HG03103 (cell line): ENCODE results near the gene ARHGEF16.

ENCODE experiments used
- ATAC-seq: cut with Tn5 transposase; IDR thresholded peaks from one replicate; pipeline ENCODE4 v1.9.1; 2021; ENCODE audit warnings: low read depth; ENCODE audit not compliant: unreplicated experiment

ARHGEF16 gene

DNA sequence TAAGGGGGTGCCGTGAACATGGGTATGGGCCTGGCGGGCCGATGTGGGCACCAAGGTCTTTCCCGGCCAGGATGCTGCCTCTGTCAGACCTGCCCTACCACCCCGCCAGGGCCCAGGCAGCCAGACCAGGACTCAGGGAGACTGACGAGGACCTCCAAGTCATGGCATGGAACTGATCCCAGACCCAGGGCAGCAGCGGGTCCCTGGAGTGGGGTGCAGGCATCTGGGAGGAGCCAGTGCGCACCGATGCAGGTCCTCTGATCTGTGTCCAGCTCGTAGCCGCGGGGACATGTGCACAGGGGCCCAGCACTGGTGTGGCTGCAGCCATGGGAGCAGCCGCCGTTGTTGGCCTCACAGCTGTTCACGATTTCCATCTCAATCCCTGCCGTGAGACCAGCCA, 56.8 kb downstream of the ARHGEF16 start:
- no peak for ATAC-seq

DNA sequence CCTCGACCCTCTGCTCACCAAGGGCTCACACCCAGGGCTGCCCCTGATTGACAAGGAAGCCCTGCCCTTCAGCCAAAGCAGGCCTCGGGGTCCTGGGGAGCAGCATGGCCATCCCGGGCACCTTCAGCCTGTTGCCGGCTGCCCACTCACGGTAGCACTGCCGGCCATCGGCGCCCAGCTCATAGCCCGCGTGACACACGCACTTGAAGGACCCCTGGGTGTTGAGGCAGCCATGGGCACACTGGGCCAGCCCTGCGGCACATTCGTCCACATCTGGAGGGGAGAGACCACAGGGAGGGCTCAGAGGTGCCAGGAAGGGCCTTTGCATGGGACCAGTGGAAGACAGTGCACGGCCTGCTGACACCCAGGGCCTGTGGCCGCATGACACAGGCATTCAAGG, 57.4 kb downstream of the ARHGEF16 start:
- ATAC-seq = no peak

DNA sequence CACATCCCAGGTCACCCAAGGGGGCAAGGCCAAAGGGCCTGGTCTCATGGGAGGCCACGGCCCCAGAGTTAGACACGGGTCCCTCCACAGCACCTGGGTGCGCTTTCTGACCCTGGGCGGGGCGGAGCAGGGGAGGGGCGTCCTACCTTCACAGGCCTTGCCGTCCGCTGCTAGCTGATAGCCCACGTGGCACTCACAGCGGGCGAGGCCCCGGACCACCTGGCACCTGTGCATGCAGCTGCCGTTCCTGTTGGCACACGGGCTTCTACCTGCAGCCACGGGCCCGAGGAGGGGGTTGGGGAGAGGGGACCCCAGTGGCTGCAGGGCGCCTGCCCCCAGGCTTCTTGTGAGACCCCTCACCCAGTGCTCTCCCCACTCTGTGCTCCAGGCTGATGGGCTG, 59.9 kb downstream of the ARHGEF16 start:
- ATAC-seq = no peak

DNA sequence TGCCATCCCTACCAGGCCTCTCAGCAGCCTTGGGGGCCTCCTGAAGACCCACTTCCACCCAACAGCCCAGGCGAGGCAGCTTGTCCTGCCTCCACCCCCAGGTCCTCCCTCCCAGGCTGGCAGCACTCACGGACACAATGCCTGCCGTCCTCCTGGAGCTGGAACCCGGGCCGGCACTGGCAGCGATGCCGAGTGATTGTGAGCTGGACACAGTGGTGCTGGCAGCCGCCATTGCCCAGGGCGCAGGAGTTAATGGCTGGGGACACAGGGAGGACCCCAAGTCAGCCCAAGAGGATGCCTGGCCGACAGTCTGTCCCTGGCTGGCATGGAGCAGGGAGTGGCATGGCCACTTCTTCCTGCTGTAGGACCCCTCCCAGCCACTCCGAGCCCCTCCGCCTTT, 60.8 kb downstream of the ARHGEF16 start:
- ATAC-seq = no peak

DNA sequence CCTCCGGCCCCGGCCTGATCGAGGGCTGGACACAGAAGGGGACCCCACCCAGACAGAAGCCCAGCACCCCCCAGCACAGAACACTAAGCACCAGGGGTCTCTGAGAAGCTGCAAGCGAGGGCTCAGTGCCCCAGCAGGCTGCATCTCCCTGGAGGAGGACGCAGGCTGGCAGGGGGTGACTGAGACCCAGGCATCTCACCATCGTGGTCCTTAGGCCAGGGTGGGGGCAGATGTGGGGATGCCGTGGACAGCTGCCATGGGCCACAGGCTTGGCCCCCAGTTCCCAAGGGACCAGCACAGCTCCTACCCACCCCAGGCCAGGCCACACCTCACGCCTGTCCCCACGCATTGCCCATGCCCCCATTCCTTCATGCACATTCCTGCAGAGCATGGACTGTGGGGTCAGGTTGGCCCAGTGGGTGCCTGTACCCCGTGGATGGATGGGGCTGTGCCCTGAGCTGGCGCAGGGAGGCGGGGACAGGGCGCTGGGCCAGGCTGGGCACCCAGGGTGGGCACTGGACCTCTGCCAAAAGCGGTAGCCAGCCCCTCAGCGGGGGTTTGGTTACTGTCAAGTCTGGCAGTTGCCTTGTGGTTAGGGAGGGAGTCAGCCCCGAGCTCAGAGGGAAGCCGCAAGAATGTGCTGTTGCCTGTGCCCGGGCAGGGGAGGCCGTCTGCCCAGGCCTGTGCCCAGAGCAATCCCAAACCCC, 61.5 kb downstream of the ARHGEF16 start:
- ATAC-seq = no peak

DNA sequence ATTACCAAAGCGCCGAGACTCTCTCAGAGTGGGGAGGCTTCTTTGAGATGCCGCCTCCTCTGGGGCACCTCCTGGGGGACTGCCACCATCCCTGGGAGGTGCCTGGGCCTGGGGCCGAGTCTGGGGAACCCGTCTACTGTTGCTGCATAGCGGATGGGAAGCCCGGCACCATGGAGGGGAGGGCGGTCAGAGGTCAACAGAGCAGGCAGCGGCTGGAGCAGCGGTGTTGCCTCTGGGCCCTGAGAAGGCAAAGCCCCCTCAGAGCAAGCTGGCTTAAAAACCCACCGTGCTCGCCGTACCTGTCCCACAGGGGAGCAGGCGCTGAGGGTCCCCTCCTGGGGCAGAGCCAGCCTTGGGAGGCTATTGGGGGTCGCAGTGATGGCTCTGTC, 62.0 kb downstream of the ARHGEF16 start:
- ATAC-seq = no peak

DNA sequence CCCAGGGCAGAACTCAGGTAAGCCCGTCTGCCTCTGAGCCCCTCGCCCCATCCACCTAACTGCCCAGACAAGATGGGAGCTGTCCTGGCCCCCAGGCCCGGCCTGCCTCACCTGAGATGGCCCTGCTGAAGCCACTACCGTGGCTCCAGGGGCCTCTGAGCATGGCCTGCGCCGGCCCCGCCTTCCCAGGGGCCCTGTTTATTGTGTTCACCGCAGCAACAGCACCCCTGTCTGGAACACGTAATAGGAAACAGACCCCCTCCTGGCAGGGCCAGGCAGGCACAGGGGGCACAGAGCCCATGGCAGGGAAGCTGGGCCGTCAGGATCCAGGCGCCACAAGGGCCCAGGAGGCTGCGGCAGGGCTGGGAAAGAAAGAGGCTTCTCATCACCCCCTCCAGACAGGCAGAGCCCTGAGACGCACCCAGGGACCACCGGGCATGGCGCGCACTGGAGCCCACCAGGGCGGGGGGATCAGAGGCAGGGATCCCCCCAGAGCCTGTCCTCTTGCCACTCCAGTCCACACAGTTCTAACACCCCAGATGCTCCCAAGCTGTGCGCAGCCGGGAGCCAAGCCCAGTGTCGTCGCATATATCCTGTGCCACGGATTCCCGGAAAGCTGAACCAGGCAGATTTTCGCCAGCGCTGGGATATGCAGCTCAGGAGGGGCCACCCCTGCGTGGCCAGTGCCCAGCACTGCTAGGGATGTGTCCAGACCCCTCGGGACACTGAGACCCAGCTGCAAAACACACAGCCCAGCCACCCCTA, 62.6 kb downstream of the ARHGEF16 start:
- no peak for ATAC-seq

DNA sequence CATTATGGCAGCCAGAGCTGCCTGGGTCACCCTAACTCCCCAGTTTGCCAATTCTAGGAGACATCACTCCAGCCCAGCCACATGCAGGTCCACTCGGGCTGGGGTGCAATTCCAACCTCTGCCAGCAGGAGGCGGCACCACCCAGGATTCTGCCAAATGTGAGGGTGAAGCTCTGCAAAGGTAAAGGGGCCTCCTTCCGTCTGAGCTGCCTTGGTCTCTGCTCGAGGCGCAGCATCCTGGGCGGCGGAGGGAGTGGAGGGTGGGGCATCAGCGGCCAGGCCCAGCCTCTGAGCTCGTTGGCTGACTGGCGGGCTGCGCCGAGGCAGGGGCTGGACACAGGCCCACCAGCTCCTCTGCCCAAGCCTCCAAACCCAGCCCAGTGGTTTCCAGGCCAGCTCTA, 63.8 kb downstream of the ARHGEF16 start:
- ATAC-seq = no peak

DNA sequence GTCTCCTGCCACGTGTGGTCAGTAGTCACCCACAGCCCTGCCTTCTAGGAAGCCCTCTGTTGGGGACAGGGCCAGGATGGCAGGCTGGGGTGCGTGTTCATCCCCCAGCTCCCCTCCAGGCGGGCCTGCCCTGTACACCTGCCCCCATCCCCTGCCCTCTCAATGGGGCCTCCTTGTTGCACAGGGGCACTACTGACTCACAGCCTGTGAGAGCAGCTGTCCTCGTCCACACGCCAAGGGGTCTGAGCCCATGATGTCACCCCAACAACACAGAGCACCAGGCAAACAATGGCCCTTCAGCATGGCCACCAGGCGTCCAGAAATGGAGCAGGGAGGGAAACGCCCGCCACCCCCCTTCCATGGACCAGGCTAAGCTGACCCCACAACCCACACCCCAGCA, 64.3 kb downstream of the ARHGEF16 start:
- ATAC-seq = no peak

DNA sequence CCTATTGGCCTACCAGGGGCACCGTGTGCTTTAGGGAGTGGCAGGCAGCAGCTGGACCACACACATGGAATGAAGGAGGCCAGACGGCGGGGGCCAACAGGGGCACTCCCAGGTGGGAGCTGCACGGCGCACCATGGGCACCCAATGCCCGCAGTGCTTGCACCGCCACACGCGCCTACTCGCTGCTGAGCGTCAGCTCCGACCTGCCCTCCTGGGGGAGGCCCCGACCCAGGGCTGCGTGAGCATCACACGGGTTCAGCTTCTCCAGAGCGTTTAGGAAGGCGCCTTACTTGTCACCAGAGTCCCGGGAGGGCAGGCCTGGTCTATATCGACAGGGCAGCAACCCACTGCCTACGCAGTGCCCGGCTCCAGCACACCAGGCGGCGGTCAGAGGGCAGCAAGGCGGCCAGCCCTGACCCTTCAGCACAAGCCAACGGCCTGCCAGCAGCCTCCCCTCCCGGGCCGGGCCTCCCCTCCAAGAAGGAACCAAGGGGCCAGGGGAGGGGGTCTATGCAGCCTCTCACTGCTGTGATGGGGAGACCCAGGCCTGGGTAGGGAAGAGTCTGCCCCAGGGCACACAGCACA, 64.9 kb downstream of the ARHGEF16 start:
- no peak for ATAC-seq

DNA sequence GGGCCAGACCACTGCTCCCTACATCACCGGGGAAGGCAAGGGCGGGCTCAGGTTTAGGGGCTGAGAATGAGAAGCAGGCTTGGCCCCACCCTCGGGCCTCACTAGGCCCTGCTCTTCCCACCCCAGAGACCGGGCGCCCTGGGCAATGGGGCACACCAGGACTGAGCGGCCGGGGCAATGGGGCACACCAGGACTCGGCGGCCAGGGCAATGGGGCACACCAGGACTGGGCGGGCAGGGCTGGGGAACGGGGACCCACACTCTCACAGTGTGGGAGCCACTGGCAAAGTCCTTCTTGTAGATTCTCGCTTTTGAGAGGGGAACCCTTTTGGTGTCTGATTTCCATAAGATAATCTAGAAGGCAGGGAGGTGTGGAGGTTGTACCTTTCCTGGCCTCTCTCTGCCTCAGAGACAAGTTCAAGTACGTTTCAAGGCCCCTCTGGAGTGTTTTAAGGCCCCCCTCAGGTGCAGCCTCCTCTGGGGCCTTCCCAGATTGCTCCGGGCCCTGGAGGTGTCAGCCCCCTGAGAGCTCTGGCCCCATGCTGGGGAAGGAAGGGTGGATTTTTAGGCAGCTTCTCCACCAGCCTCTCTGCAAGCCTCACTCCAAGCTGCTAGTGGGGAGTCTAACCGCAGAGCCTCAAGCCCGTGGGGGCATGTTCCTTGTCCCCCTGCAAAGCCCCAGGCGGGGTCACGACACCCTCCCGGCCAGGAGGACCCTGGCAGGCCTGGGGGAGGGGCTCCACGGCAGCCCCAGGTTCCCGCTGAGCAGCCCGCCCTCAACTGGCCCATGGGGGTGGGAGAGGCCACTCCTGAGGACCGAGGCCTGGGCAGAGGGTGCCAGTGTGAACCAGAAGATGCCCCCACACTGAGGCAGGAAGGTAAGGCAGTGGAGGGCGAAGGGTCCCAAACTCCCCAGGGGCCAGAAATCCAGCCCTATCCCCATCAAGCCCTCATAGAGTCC, 66.2 kb downstream of the ARHGEF16 start:
- no peak for ATAC-seq

DNA sequence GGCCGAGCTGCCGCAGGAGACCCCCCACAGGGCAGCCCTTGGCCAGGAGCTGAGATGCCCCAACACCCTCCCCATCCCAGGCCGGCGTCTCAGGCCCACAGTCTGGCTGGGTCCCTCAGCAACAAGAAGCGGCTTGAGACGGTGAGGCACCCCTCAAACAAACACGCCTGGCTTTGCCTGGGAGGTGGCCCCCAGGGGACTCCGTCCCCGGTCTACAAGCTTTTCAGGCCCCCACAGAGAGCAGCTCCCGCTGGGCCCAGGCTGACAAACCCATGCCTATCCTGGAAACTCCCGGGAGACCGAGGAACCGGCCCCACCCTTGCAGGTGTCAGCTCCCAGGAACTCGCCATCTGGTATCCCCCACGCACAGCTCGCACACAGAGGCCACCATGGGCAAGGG, 67.0 kb downstream of the ARHGEF16 start:
- no peak for ATAC-seq

DNA sequence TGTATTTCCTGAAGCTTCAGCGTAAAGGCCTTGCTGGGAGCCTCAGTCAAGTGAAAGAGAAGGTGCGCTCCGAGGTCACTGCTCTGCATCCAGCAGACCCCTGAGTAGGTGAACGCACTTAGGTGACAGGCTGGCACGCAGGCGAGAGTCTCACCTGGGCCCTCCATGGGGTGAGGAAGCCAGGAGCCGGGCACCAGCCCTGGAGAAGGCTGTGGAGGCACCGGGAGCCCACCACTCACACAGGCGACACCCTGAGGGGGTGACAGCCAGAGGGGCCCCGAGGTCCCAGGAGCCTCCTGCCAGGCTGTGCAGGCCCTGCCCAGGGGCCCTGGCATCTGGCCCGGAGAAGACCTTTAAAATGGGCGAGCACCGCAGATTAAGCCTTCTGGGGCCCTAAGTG, 67.6 kb downstream of the ARHGEF16 start:
- no peak for ATAC-seq

DNA sequence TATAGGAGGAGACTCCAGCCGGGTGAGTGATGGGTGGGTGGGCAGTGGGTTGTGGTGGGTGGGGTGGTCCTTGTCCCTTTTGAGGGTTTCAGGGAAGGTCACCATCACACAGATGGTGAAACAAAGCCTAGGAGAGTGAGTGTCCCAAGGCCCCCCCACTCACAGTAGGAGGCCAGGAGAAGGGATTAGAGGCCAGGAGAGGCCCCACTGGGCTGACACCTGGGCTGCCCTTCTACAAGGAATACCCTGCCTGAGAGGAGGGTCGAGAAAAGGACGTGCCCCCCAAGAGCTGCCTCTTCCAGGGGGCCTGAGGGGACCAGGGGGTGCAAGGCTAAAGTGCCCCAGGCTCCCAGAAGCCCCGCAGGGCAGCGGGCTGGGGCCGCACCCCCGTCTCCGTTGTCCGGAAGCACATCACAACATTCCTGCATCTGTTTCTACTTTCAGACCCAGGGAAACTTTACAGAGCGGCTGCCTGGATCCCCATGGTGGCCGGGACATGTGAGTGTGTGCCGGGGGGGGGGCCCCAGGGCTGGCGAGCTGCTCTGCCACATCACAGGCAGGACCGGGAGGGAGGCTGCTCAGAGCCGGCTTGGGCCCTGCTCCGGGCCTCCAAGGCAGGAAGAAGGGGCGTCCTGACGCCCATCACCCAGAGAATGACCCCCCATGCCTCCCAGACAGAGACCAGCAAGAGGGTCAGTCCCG, 68.2 kb downstream of the ARHGEF16 start:
- ATAC-seq = no peak

DNA sequence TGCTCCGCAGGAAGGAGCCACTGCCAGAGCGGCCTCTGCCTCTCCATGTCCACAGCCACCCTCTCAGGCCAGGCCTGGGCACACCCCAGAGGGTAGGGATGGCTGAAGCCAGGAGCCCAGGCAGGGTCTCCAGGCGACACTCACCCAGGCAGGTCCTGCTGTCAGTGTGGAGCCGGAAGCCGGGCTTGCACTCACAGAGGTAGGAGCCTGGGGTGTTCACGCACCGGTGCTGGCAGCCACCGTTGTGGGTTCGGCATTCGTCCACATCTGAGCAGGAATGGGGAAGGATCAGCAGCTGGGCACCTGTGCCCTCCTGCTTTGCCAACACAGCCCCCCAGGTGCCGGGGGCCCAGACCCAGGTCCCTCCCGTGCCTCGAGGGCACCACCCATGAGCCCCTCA, 69.5 kb downstream of the ARHGEF16 start:
- ATAC-seq = no peak

DNA sequence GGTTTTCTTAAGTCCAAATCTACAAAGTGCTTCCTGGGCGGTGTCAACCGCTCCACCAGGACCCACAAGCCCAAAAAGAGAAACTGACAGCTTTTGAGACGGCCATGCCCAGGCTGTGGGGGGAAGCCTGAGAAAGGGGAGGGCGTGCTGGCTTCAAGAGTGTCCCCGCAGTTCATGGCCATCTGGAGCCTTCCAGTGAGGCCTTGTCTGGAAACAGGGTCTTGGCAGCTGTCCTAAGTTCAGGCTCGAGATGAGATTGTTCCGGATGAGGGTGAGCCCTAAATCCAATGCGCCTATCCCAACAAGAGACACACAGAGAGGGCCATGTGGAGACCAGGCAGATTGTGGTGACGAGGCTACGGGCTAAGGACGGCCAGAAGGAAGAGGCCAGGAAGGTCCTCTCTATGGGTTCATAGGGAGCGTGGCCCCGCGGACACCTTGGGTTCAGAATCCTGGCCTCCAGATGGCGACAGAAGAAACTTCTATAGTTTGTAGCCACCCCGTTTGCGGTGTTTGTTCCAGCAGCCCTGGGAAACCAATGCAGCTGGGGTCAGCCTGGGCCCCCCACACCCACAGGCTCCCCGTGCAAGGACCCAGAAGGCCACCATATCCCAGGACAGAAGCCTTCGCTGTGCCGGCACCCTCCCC, 70.2 kb downstream of the ARHGEF16 start:
- ATAC-seq = no peak

DNA sequence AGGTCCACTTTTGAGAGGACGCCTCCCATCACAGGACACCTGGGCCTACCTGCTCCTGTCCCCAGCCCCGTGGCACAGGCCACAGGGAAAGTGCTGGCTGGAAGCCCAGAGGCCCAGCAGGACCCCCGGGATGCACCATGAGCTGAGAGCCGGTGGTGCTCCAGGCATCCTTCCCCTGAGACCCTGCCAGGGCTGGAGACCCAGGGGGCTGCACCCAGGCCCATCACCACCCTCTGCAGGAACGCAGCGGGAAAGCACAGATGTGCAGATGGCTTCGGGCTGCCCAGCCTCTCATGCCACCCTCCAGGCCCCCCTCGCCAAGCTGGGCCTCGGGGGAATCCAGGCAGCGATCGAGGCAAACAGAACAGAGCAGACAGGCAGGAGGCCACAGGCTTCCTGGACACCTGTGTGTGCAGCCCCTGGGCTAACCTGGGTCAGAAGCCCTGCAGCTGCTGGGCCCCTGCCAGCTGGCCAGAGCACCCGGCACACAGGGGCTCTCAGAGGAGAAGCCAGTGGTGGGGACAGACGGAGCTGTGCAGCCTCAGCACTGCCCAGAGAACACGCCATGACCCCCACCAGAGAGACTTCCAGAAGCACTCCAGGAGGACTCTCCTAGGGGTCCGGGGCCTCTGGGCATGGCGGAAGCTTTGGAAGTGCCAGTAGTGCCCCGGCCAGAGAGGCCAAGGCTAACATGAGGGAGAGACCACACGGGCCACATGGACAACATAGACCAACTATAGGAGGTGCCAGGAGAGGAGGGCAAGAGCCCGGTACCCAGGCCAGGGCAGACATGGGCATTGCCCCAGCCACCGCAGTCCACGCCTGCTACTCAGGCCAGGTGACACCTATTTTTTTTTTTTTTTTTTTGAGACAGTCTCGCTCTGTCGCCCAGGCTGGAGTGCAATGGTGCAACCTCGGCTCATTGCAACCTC, 71.4 kb downstream of the ARHGEF16 start:
- no peak for ATAC-seq

DNA sequence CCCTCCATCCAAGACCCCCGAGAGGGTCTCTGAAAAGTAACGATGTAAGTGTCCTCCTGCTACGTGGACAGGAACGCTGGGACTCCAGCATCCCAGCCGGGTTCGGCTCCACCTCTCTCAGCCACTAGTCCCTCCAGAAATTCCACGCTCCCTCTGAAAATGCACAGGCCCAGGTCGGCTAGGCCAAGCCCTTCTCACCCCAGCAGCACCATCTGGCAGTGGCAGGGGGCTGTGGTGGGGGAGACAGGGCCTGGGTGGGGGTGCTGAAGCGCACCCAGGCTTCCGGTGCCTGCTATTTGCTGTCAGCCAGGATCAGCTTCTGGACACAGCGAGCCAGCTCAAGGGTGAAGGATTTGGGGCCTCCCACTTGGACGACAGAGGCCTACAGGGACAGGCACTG, 73.3 kb downstream of the ARHGEF16 start:
- ATAC-seq = no peak
